ENCODE measurements around the gene OTX2. TPM values are rescaled to one million over a fixed set of nuclear protein-coding genes. Genes with fewer than 3 reads are reported as not detected.

Gene OTX2
- total and polyA plus RNA-seq, 2 experiments from 2014 or later: 16.5 to 23.9 TPM

DNA sequence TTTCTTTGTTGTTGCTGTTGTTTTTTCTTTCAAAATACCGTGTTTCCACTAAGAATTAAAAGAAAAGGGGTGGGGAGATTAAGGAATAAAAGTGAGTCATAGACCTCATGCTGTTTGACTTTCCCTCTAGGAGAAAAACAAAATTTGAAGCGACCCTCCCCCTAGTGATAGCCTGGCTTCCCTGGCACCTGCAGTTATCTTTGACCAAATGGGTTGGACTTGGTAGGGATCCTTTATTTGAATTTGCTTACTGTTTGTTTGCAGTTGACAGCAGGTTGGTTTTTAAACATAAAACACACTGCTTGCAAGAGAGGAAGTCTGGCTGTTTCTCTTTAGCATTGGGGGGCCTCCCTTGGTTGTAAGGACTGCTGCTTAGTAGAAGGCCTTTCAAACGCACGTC, 14.0 kb downstream of the OTX2 start:
- Mint-ChIP-seq H3K27me3 (ENCODE audit: insufficient read depth, low read depth, poor library complexity) (peaks cover 58% of the 10 kb centered on the region), H3K27ac (no peak overlapping the region), H3K4me3 (peak overlapping the region; percentile 81), H3K9me3 (no peaks in the 10 kb centered on the region), H3K4me1 (peaks cover 58% of the 10 kb centered on the region), H3K36me3 (ENCODE audit: low read depth) (peaks cover 15% of the 10 kb centered on the region)
- ATAC-seq (peak; percentile 3), DNase-seq (ENCODE audit: low spot score) (peak; percentile 78)
- no peak overlapping the region for H2AFZ ChIP-seq
- H3K36me3 ChIP-seq (ENCODE audit: insufficient read depth): peaks cover 5% of the 10 kb centered on the region; the same call in 1 of the 2 replicates
- H3F3A ChIP-seq (replicated peaks; ENCODE audit: low read depth): peaks cover 22% of the 10 kb centered on the region
- no peak overlapping the region for H3K27ac ChIP-seq (ENCODE audit: low read depth)
- no peak for TF ChIP-seq ETS1 (IDR thresholded peaks at IDR 0.05)
- TF ChIP-seq, protein P1, sequence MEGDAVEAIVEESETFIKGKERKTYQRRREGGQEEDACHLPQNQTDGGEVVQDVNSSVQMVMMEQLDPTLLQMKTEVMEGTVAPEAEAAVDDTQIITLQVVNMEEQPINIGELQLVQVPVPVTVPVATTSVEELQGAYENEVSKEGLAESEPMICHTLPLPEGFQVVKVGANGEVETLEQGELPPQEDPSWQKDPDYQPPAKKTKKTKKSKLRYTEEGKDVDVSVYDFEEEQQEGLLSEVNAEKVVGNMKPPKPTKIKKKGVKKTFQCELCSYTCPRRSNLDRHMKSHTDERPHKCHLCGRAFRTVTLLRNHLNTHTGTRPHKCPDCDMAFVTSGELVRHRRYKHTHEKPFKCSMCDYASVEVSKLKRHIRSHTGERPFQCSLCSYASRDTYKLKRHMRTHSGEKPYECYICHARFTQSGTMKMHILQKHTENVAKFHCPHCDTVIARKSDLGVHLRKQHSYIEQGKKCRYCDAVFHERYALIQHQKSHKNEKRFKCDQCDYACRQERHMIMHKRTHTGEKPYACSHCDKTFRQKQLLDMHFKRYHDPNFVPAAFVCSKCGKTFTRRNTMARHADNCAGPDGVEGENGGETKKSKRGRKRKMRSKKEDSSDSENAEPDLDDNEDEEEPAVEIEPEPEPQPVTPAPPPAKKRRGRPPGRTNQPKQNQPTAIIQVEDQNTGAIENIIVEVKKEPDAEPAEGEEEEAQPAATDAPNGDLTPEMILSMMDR (conservative IDR thresholded peaks at IDR 0.05; ENCODE audit: low read depth in 2 of 2): 0 out of 4 replicates have a peak, but pooled peaks of 1 of the 2 experiments have one; percentile 3
- TF ChIP-seq, protein P2, sequence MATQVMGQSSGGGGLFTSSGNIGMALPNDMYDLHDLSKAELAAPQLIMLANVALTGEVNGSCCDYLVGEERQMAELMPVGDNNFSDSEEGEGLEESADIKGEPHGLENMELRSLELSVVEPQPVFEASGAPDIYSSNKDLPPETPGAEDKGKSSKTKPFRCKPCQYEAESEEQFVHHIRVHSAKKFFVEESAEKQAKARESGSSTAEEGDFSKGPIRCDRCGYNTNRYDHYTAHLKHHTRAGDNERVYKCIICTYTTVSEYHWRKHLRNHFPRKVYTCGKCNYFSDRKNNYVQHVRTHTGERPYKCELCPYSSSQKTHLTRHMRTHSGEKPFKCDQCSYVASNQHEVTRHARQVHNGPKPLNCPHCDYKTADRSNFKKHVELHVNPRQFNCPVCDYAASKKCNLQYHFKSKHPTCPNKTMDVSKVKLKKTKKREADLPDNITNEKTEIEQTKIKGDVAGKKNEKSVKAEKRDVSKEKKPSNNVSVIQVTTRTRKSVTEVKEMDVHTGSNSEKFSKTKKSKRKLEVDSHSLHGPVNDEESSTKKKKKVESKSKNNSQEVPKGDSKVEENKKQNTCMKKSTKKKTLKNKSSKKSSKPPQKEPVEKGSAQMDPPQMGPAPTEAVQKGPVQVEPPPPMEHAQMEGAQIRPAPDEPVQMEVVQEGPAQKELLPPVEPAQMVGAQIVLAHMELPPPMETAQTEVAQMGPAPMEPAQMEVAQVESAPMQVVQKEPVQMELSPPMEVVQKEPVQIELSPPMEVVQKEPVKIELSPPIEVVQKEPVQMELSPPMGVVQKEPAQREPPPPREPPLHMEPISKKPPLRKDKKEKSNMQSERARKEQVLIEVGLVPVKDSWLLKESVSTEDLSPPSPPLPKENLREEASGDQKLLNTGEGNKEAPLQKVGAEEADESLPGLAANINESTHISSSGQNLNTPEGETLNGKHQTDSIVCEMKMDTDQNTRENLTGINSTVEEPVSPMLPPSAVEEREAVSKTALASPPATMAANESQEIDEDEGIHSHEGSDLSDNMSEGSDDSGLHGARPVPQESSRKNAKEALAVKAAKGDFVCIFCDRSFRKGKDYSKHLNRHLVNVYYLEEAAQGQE (IDR thresholded peaks at IDR 0.05; ENCODE audit: unreplicated experiment): no peak
- TF ChIP-seq EZH2phosphoT487 (IDR thresholded peaks at IDR 0.05; ENCODE audit: unreplicated experiment): no peak
- TF ChIP-seq, protein P3, sequence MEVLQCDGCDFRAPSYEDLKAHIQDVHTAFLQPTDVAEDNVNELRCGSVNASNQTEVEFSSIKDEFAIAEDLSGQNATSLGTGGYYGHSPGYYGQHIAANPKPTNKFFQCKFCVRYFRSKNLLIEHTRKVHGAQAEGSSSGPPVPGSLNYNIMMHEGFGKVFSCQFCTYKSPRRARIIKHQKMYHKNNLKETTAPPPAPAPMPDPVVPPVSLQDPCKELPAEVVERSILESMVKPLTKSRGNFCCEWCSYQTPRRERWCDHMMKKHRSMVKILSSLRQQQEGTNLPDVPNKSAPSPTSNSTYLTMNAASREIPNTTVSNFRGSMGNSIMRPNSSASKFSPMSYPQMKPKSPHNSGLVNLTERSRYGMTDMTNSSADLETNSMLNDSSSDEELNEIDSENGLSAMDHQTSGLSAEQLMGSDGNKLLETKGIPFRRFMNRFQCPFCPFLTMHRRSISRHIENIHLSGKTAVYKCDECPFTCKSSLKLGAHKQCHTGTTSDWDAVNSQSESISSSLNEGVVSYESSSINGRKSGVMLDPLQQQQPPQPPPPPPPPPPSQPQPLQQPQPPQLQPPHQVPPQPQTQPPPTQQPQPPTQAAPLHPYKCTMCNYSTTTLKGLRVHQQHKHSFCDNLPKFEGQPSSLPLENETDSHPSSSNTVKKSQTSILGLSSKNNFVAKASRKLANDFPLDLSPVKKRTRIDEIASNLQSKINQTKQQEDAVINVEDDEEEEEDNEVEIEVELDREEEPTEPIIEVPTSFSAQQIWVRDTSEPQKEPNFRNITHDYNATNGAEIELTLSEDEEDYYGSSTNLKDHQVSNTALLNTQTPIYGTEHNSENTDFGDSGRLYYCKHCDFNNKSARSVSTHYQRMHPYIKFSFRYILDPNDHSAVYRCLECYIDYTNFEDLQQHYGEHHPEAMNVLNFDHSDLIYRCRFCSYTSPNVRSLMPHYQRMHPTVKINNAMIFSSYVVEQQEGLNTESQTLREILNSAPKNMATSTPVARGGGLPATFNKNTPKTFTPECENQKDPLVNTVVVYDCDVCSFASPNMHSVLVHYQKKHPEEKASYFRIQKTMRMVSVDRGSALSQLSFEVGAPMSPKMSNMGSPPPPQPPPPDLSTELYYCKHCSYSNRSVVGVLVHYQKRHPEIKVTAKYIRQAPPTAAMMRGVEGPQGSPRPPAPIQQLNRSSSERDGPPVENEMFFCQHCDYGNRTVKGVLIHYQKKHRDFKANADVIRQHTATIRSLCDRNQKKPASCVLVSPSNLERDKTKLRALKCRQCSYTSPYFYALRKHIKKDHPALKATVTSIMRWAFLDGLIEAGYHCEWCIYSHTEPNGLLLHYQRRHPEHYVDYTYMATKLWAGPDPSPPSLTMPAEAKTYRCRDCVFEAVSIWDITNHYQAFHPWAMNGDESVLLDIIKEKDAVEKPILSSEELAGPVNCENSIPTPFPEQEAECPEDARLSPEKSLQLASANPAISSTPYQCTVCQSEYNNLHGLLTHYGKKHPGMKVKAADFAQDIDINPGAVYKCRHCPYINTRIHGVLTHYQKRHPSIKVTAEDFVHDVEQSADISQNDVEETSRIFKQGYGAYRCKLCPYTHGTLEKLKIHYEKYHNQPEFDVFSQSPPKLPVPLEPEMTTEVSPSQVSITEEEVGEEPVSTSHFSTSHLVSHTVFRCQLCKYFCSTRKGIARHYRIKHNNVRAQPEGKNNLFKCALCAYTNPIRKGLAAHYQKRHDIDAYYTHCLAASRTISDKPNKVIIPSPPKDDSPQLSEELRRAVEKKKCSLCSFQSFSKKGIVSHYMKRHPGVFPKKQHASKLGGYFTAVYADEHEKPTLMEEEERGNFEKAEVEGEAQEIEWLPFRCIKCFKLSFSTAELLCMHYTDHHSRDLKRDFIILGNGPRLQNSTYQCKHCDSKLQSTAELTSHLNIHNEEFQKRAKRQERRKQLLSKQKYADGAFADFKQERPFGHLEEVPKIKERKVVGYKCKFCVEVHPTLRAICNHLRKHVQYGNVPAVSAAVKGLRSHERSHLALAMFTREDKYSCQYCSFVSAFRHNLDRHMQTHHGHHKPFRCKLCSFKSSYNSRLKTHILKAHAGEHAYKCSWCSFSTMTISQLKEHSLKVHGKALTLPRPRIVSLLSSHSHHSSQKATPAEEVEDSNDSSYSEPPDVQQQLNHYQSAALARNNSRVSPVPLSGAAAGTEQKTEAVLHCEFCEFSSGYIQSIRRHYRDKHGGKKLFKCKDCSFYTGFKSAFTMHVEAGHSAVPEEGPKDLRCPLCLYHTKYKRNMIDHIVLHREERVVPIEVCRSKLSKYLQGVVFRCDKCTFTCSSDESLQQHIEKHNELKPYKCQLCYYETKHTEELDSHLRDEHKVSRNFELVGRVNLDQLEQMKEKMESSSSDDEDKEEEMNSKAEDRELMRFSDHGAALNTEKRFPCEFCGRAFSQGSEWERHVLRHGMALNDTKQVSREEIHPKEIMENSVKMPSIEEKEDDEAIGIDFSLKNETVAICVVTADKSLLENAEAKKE (CRISPR knock-in tag; IDR thresholded peaks at IDR 0.05): no peak
- TF ChIP-seq JUNB (IDR thresholded peaks at IDR 0.05; ENCODE audit: unreplicated experiment): no peak
- peak; percentile 54; the same call in 1 of the 2 replicates for TF ChIP-seq NANOG (IDR thresholded peaks at IDR 0.05; ENCODE audit: borderline replicate concordance)
- peak overlapping the region; percentile 78 for H3K4me2 ChIP-seq
- peaks cover 93% of the 10 kb centered on the region for H3K27me3 ChIP-seq (ENCODE audit: insufficient read depth)
- no peaks in the 10 kb centered on the region for H4K20me1 ChIP-seq (replicated peaks; ENCODE audit: insufficient read depth)
- H3K4me1 ChIP-seq (ENCODE audit: insufficient read depth): peaks cover 58% of the 10 kb centered on the region
- H3K79me2 ChIP-seq (replicated peaks; ENCODE audit: insufficient read depth): peaks cover 6% of the 10 kb centered on the region
- H3K4me3 ChIP-seq: peak overlapping the region; percentile 62
- H3K9me2 ChIP-seq (ENCODE audit: insufficient read depth): peaks cover 3% of the 10 kb centered on the region; the same call in 1 of the 2 replicates
